Measurements from ENCODE around the gene GOLPH3.

- no peak for TF ChIP-seq TAF1 (IDR thresholded peaks at IDR 0.05; ENCODE audit: borderline replicate concordance, low read depth, low read length)
- no peak for TF ChIP-seq POLR2AphosphoS5 (IDR thresholded peaks at IDR 0.05; ENCODE audit: low read depth, low read length)
Observed at GRCh38 chr5:32099486-32100035, 74.6 kb downstream of the GOLPH3 start.
